ENCODE data around the gene PRKCD.

The PRKCD gene

DNA sequence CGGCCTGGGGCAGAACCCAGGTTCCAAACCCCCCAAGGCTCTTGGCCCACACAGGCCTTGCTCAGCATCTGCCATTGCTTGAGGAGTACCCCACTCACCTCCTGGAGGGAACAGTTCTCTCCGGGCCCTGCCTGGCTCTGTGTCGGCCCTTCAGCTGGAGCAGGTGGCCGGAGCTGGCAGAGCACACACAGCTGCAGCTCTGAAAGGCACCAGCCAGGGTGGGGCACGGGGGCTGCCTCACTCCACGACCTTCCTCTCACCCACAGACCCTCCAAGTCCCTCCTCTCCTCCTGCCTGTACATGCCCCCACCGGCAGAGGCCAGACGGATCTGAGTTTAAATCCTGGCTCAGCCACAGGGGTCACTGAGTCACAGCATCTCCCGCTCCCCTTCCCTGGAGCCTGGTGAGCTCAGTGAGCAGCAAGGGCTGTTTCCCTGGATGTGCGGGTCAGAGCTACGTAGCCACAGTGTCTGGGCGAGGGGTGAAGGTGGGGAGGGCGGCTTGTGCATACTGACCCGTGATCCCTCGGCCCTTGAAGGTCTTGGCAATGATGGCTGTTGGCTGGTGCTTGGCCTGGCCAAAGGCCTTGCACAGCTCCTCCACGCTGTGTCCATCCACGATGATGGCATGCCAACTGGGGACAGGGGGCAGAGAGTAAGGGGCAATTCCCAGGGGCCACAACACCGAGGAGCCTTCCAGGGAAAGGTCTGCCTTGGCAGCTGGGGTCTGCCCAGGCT is 71.8 kb downstream of the PRKCD start:
- ATAC-seq = no peak
- DNase-seq = no peak

- ATAC-seq (no peak), DNase-seq (no peak)
These were observed 73.3 kb downstream of the PRKCD start for GRCh38 chr3:53234130-53234840.

DNA sequence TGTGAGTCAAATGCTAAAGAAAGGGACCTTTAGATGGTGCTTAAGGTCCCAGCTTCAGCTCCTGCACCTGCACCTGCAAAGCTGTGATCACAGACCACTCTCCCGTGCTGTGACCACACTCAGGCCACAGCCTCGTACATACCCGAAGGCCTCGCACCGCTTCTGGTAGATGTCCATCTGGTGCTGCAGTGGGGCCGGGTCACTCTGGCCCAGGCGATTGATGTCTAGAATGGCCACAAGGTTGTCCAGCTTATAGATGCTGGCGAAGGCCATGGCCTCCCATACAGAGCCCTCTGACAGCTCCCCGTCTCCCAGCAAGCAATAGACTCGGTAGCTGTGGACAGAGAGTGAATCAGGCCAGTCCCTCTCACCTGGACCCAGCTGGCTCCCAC is 73.8 kb downstream of the PRKCD start:
- no peak for DNase-seq

DNA sequence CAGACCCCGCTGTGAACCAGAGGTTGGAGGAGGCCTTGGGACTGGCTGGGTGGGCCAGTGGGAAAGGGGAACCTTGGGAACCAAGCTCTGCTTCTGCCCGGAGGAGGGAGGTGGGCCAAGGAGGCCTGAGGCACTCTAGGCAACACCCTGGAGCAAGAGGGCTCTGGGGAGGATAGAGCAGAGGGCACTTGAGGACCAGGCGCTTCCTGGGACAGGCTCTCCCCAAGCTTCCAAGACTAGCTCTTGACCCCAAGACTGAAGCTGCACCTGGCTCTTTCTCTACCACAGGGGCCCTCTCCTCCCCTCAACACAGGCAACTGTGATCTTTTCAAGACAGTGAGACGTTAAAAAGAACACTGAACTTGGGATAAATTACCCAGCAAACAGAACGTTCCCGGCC is 74.5 kb downstream of the PRKCD start:
- no peak for ATAC-seq
- DNase-seq = no peak

More for the DNA sequence above, 73.8 kb downstream of the PRKCD start:
- no peak for ATAC-seq

DNA sequence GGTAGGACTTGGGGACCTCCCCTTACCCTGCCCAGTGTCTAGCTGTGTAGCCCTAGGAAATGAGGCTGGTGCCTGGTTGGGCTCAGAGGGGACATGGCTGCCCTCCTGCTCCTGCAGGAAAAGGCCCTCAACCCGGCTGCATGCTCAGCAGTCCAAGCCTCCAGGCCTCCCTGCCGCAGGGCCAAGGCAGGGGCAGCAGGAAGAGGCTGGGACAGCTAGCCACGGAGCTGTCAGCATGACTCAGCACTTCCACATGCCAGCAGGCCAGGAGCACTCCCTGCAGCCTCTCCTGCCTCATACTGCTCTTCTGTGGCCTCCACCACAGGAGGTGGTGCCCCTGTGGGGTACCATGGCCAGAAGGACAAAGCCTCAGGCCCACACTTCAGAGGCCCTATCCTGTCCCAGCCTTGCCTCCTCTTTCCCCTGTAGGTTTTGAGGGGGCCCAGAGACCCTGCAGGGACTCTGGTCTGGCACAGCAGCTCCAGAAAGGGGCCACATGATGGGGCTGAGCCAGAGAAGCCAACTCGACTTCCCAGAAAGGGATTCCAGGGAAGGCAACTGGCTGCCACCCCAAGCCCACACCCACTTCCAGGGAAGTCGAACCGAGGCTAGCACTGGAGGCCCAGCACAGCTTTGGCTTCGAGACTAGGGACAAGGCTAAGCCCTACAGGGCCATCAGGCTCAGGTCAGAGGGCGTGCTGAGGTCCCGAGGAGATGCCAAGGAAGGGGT is 75.3 kb downstream of the PRKCD start:
- ATAC-seq = peak; percentile 29
- DNase-seq = no peak

DNA sequence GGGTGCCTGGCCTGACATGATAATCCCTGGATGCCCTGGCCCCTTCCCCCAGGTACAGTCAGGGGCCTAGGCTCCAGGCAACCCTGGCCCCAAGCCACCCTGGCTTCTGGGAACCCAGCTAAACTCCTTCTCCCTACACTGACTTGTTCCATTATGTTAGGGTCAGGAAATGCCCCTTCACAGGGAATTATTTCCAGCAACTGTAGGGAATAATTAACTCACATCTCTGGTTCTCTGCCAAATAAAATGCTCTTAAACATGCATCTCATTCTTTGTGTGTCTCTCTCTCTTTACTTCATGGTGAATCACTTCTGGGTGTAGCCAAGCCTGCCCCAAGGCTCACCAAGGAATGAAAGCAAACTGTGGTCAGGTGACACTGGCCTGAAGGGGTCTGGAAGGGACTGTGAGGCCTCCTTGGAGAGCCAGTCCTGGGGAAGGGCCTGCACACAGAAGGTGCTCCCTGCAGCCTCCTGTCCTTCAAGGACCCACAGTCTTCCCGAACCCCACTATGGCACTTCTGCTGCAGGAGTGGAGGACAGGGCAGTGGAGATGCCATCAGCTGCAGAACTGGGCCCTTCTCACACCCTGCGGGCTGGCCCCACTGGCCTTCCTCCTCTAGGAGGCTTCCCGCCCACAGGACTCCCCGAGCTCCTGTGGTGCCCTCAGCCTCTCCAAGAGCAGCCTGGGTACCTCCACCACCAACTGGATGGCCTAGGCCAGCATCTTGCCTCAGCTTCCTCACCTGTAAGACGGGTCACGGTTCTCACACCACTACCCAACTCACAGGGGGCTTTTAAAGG is 77.2 kb downstream of the PRKCD start:
- ATAC-seq = no peak
- DNase-seq = no peak

DNA sequence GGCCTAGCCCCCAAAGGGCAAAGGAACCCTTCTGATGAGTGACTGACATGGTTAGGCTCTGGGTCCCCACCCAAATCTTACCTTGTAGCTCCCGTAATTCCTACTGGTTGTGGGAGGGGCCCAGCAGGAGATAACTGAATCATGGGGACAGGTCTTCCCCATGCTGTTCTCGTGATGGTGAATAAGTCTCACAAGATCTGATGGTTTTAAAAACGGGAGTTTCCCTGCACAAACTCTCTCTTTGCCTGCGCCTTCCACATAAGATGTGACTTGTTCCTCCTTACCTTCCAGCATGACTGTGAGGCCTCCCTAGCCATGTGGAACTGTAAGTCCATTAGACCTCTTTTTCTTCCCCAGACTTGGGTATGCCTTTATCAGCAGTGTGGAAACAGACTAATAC is 77.9 kb downstream of the PRKCD start:
- no peak for ATAC-seq
- DNase-seq = no peak

DNA sequence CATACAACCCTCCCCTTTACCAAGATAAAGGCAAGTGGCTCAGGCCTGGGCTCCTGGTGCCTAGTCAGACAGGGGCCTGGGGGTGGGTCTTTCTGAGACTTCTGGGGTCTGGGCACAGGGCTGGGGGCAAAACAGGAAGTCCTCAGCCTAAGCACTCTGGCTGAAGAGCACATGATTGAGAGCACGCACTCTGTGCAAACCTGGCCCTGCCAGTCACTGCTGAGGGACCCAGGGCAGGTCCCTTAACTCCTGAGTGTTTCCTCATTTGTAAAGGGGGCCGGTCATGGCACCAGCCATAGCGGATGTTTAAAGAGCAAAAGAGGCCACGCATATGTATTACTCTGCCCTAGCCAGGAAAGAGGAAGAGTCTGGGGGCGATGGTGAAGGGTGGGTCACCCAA is 78.8 kb downstream of the PRKCD start:
- DNase-seq (no peak), ATAC-seq (no peak)

GRCh38 chr3:53240989-53241972 is 80.3 kb downstream of the PRKCD start:
- ATAC-seq (no peak), DNase-seq (no peak)

- DNase-seq (no peak), ATAC-seq (no peak)
These were observed 81.1 kb downstream of the PRKCD start for GRCh38 chr3:53242155-53242554.
